H1 (cell line): ENCODE results near the gene SFN. TPM values are rescaled to one million over a fixed set of nuclear protein-coding genes. Genes with fewer than 3 reads are reported as not detected.

Source experiments
- BRCA1 ChIP-seq: IDR thresholded peaks from 2 replicates; pipeline ENCODE4 v1.6.1; 2012; ENCODE audit warnings: low read depth, low read length, improper control_type of control experiment
- CHD7 ChIP-seq: fragments of 300-600 bp; sonication (generic); IDR thresholded peaks from 2 replicates; pipeline ENCODE4 v1.7.1; 2012; ENCODE audit warnings: low read length, moderate library complexity, mild to moderate bottlenecking, inconsistent platforms; ENCODE audit not compliant: insufficient replicate concordance
- CREB1 ChIP-seq: IDR thresholded peaks from 2 replicates; pipeline ENCODE4 v1.6.1; 2012; ENCODE audit warnings: inconsistent platforms
- GABPA ChIP-seq: IDR thresholded peaks from 2 replicates; pipeline ENCODE4 v1.6.1; 2011; ENCODE audit warnings: mild to moderate bottlenecking, low read length, moderate library complexity, borderline replicate concordance; ENCODE audit not compliant: insufficient read depth
- HDAC6 ChIP-seq: IDR thresholded peaks from one replicate; pipeline ENCODE4 v1.7.1; 2012; ENCODE audit warnings: low read depth, mild to moderate bottlenecking, inconsistent platforms, low read length, moderate library complexity
- KDM4A ChIP-seq: IDR thresholded peaks from one replicate; pipeline ENCODE4 v1.7.1; 2012; ENCODE audit warnings: low read depth, mild to moderate bottlenecking, moderate library complexity, low read length, inconsistent platforms; ENCODE audit not compliant: severe bottlenecking
- RAD21 ChIP-seq, 2 experiments: IDR thresholded peaks in 1 of 2; conservative IDR thresholded peaks in 1 of 2; 2 replicates each; pipeline ENCODE4 v1.6.1; 2011; ENCODE audit warnings: low read depth in 2 of 2, low read length in 2 of 2, improper control_type of control experiment in 1 of 2, inconsistent platforms in 1 of 2, mild to moderate bottlenecking in 1 of 2, moderate library complexity in 1 of 2
- SP1 ChIP-seq: IDR thresholded peaks from 2 replicates; pipeline ENCODE4 v1.6.1; 2011; ENCODE audit warnings: low read depth, low read length
- SRF ChIP-seq: IDR thresholded peaks from 2 replicates; pipeline ENCODE4 v1.6.1; 2011; ENCODE audit warnings: mild to moderate bottlenecking, low read depth, low read length, moderate library complexity
- TAF7 ChIP-seq: optimal IDR thresholded peaks from 2 replicates; pipeline ENCODE3; 2011; ENCODE audit warnings: low read depth, mild to moderate bottlenecking, inconsistent platforms, low read length, moderate library complexity, borderline replicate concordance
- polyA plus RNA-seq, 7 experiments: library from polyadenylated mRNA; depleted of rRNA in 3 of 7; stranded (reverse) in 5 of 7; unstranded in 2 of 7; fragments of >200 nt in 5 of 7; fragments of 200-250 nt in 2 of 7; gene quantifications; 1 replicate in 5 of 7; 2 replicates in 1 of 7; 4 replicates in 1 of 7; pipeline versions ENCODE4 v1.2.1 to v1.2.3, GENCODE V29; 2011 to 2013; ENCODE audit warnings: missing spikeins in 2 of 7, mixed read lengths in 2 of 7
- total RNA-seq: library from RNA; stranded (reverse); fragmentation: NEBNext Ultra II Directional; extraction: Animal tissue kit (Norgen Biotek cat#: 25700); gene quantifications from 2 replicates; pipeline ENCODE4 v1.2.1, GENCODE V29; 2021

Gene SFN
- total and polyA plus RNA-seq, 2 of the 8 experiments (the other 6 are each of a cell fraction or from before 2014, with no cell fraction given) = 3.3 to 3.9 TPM

DNA sequence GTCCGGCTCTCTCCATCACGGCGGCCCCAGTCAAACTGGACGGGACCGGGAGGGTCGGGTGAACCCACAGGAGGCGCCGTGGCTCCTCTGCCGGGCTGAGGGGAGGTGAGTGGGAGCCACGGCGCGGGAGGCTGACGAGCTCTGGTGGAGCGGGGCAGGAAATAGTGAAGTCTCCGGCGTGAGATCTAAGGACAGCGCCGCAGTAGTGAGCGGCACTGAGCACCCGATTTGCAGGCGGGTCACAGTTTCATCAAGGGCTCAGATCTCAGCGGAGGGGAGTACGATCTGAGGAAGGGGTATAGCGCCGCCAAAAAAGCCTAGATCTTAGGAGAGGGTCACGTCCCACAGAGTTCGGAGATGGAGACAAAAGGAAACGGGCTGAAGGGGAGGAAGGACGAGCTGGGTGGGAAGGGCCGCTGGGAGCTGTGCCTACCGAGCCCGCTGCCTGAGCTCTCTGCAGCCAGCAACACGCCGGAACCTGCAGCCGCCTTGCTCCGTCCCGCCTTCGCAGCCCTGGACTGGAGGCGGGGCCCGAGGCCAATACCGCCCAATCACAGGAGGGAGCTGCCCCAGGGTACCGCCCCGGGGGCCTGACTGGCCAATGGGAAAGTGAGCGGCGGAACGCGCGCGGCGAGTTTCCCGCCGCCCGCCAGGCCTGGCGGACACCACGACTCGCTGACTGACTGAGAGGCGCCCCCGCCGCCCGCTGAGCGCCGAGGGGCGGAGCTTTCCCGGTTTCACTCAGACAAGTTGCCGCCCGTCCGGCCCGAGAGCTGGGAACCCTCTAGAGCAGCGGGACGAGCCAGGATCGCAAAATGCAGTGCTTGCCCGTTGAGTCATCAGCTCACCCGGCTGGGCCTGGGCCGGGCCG lies 1.9 kb downstream of the SFN start (continued):
- no peak for TF ChIP-seq CHD7
- no peak for TF ChIP-seq SRF
- TF ChIP-seq TAF7 = no peak
- no peak for TF ChIP-seq RAD21 (IDR thresholded peaks at IDR 0.05 in 1 of 2, conservative IDR thresholded peaks at IDR 0.05 in 1 of 2; ENCODE audit: low read depth in 2 of 2, low read length in 2 of 2)
- TF ChIP-seq GABPA = no peak
- TF ChIP-seq CREB1 = 0 out of 2 replicates have a peak, but pooled peaks have one; percentile 39
- peak; percentile 90 for TF ChIP-seq SP1
- no peak for TF ChIP-seq BRCA1
- TF ChIP-seq KDM4A = peak; percentile 76
- TF ChIP-seq HDAC6 = no peak
